GM23248 (cell line): Measurements from ENCODE around the gene FBXW7.

ENCODE experiments used
- EZH2 ChIP-seq: fragments of 200-600 bp; sonication (generic); IDR thresholded peaks from 2 replicates; pipeline ENCODE4 v1.6.1; 2018; ENCODE audit warnings: antibody characterized with exemption, mild to moderate bottlenecking; ENCODE audit not compliant: insufficient read depth, poor library complexity, severe bottlenecking
- EZH2phosphoT487 ChIP-seq: fragments of 200-600 bp; sonication (generic); IDR thresholded peaks from 2 replicates; pipeline ENCODE4 v1.6.1; 2018; ENCODE audit warnings: antibody characterized with exemption, moderate library complexity, mild to moderate bottlenecking, low read depth; ENCODE audit not compliant: insufficient read depth

DNA sequence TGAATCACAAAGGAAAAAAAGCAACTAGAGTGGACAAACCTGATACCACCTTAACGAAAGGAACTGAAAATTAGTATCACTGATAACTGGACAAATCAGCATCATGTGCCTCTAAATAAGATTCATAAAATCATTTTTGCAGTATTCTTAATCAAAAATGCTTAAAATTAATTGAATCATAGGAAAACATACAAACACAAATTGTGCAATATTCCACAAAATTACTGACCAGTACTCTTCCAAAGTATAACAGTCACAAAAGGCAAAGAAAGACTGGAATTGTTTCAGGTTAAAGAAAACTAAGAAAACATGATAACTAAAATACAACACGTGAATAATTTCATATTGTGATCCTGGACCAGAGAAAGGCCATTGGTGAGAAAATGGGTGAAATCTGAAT lies 27.1 kb downstream of the FBXW7 start:
- TF ChIP-seq EZH2 (no peak), EZH2phosphoT487 (no peak)
